ENCODE measurements around the gene GALNT17. TPM values are rescaled to one million over a fixed set of nuclear protein-coding genes. Genes with fewer than 3 reads are reported as not detected.

GALNT17 gene
- total RNA-seq, 2 experiments from 2014 or later = not detected

DNA sequence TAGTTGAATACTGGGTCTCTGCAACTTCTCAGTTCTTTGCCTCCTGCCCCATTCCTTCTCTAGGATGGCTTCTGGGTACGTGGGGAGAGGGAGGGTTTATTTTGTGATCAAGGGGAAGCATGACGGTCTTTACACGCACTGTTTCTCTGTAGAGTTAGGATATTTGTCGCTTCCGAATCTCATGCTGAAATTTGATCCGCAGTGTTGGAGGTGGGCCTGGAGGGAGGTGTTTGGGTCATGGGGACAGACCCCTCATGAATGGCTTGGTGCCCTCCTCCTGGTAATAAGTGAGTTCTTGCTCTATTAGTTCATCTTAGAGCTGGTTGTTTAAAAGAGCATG is 311.2 kb downstream of the GALNT17 start:
- ATAC-seq (ENCODE audit: poor library complexity) = no peak
- H3K4me3 Mint-ChIP-seq = no peak overlapping the region
- Histone ChIP-seq H3K27me3 (ENCODE audit: control insufficient read depth in 1 of 2, insufficient read depth in 2 of 2, low read length in 2 of 2) (no peaks in the 10 kb centered on the region), H3K9me3 (ENCODE audit: control insufficient read depth in 1 of 2, insufficient read depth in 1 of 2, low read length in 2 of 2) (peaks cover 0 to 33% of the 10 kb centered on the region in 2 experiments), H3K27ac (ENCODE audit: low read depth in 1 of 2, low read length in 2 of 2) (no peak overlapping the region), H3K4me1 (ENCODE audit: insufficient read depth, low read length) (no peaks in the 10 kb centered on the region), H3K4me3 (ENCODE audit: low read length) (no peak overlapping the region), H3K36me3 (ENCODE audit: insufficient read depth, low read length) (no peaks in the 10 kb centered on the region)
- intact Hi-C loops (cut with DNase I, micrococcal nuclease) = no loop called here
- no peaks in the 10 kb centered on the region for H3K36me3 Mint-ChIP-seq (ENCODE audit: low read depth)
- H3K27me3 Mint-ChIP-seq = no peaks in the 10 kb centered on the region
- H3K9me3 Mint-ChIP-seq = peaks cover 18% of the 10 kb centered on the region
- CTCF ChIA-PET = no interaction called here
- POLR2A ChIA-PET = no interaction called here
- no peak for DNase-seq
- TF ChIP-seq, protein P1, sequence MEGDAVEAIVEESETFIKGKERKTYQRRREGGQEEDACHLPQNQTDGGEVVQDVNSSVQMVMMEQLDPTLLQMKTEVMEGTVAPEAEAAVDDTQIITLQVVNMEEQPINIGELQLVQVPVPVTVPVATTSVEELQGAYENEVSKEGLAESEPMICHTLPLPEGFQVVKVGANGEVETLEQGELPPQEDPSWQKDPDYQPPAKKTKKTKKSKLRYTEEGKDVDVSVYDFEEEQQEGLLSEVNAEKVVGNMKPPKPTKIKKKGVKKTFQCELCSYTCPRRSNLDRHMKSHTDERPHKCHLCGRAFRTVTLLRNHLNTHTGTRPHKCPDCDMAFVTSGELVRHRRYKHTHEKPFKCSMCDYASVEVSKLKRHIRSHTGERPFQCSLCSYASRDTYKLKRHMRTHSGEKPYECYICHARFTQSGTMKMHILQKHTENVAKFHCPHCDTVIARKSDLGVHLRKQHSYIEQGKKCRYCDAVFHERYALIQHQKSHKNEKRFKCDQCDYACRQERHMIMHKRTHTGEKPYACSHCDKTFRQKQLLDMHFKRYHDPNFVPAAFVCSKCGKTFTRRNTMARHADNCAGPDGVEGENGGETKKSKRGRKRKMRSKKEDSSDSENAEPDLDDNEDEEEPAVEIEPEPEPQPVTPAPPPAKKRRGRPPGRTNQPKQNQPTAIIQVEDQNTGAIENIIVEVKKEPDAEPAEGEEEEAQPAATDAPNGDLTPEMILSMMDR (IDR thresholded peaks at IDR 0.05) = no peak
- no peaks in the 10 kb centered on the region for H3K4me1 Mint-ChIP-seq (ENCODE audit: low read depth)
- no peak overlapping the region for H3K27ac Mint-ChIP-seq

DNA sequence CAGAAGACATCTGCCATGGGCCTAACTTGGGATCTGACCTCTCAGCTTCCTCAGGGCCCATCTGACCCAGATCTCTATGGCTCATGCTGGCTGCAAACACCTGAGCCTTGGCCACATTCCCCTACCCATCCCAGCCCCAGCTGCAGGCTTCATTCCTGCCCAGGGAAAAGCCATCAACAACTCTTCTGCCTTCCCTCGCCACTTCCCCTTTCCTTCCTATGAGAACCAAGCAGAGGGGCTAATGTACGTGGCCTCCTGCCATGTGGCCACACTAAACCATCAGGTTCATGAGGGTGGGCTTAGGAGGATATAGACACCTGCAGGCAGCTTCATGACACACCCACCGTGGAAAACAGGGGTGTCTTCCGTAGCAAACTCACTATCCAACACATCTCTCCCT is 312.2 kb downstream of the GALNT17 start:
- TF ChIP-seq, protein P1 (IDR thresholded peaks at IDR 0.05) = no peak
- peaks cover 0 to 30% of the 10 kb centered on the region in 2 experiments for H3K9me3 ChIP-seq (ENCODE audit: control insufficient read depth in 1 of 2, insufficient read depth in 1 of 2, low read length in 2 of 2)
- POLR2A ChIA-PET = no interaction called here
- H3K4me1 Mint-ChIP-seq (ENCODE audit: low read depth) = no peaks in the 10 kb centered on the region
- no peak overlapping the region for H3K27ac Mint-ChIP-seq
- ATAC-seq (ENCODE audit: poor library complexity) (no peak), DNase-seq (no peak)
- H3K4me3 Mint-ChIP-seq = no peak overlapping the region
- H3K4me1 ChIP-seq (ENCODE audit: insufficient read depth, low read length) = no peaks in the 10 kb centered on the region
- intact Hi-C loops (cut with DNase I, micrococcal nuclease) = no loop called here
- no peaks in the 10 kb centered on the region for H3K36me3 Mint-ChIP-seq (ENCODE audit: low read depth)
- no peak overlapping the region for H3K4me3 ChIP-seq (ENCODE audit: low read length)
- peaks cover 16% of the 10 kb centered on the region for H3K9me3 Mint-ChIP-seq
- no peak overlapping the region for H3K27ac ChIP-seq (ENCODE audit: low read depth in 1 of 2, low read length in 2 of 2)
- no peaks in the 10 kb centered on the region for H3K27me3 Mint-ChIP-seq
- no peaks in the 10 kb centered on the region for H3K36me3 ChIP-seq (ENCODE audit: insufficient read depth, low read length)
- CTCF ChIA-PET = no interaction called here
- no peaks in the 10 kb centered on the region for H3K27me3 ChIP-seq (ENCODE audit: control insufficient read depth in 1 of 2, insufficient read depth in 2 of 2, low read length in 2 of 2)

DNA sequence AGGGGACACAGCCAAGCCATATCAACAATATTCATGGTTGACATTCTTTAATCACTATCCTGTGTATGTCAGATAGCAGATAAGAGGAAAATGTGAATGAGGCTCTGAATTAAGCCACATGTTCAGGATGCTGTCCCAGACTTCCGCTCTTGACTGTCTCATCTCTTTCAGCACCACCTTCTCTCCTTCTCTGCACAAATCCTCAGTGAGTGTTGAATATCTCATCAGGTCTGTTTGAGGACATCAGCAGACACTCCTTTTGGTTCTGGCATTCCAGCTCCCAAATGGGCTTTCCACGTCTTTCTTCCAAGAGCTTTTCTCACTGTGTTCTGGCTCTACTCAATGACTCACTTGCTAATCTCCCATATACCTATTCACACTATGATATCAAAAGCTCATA is 321.7 kb downstream of the GALNT17 start:
- Mint-ChIP-seq H3K9me3 (peaks cover 2% of the 10 kb centered on the region), H3K4me3 (no peak overlapping the region), H3K4me1 (ENCODE audit: low read depth) (no peaks in the 10 kb centered on the region), H3K27ac (no peak overlapping the region), H3K27me3 (no peaks in the 10 kb centered on the region), H3K36me3 (ENCODE audit: low read depth) (no peaks in the 10 kb centered on the region)
- Histone ChIP-seq H3K36me3 (ENCODE audit: insufficient read depth, low read length) (no peaks in the 10 kb centered on the region), H3K27ac (ENCODE audit: low read depth in 1 of 2, low read length in 2 of 2) (no peak overlapping the region), H3K27me3 (ENCODE audit: control insufficient read depth in 1 of 2, insufficient read depth in 2 of 2, low read length in 2 of 2) (peaks cover 0 to 3% of the 10 kb centered on the region in 2 experiments), H3K4me1 (ENCODE audit: insufficient read depth, low read length) (no peaks in the 10 kb centered on the region), H3K9me3 (ENCODE audit: control insufficient read depth in 1 of 2, insufficient read depth in 1 of 2, low read length in 2 of 2) (peaks cover 0 to 26% of the 10 kb centered on the region in 2 experiments), H3K4me3 (ENCODE audit: low read length) (no peak overlapping the region)
- intact Hi-C loops (cut with DNase I, micrococcal nuclease) = no loop called here
- ATAC-seq (ENCODE audit: poor library complexity) (no peak), DNase-seq (no peak)
- ChIA-PET CTCF (no interaction called here), POLR2A (no interaction called here)
- TF ChIP-seq, protein P1 (IDR thresholded peaks at IDR 0.05) = no peak
